Stomach (tissue), 4 donors: Measurements from ENCODE around the gene AKIRIN1.

Source experiments
- CTCF ChIP-seq, 7 experiments: fragments of 450-650 bp in 4 of 7; fragments of 200-600 bp in 3 of 7; sonication (generic) in 3 of 7; IDR thresholded peaks; one replicate each; pipeline ENCODE4 v1.5.1; 2016 to 2019; ENCODE audit warnings: antibody characterized with exemption in 7 of 7, control low read depth in 2 of 7, mild to moderate bottlenecking in 1 of 7
- EP300 ChIP-seq: sonication (generic); formaldehyde crosslinking; IDR thresholded peaks from one replicate; pipeline ENCODE4 v1.6.1; 2017; ENCODE audit warnings: antibody characterized with exemption
- POLR2A ChIP-seq, 4 donors: fragments of 450-650 bp; IDR thresholded peaks; one replicate each; pipeline ENCODE4 v1.6.1; 2016; ENCODE audit warnings: antibody characterized with exemption in 4 of 4, control low read depth in 2 of 4, mild to moderate bottlenecking in 1 of 4, moderate library complexity in 1 of 4
- POLR2AphosphoS5 ChIP-seq, 3 donors: sonication (generic); formaldehyde crosslinking; IDR thresholded peaks; one replicate each; pipeline ENCODE4 v1.6.1; 2016; ENCODE audit warnings: antibody characterized with exemption in 3 of 3

- no peak for TF ChIP-seq CTCF (IDR thresholded peaks at IDR 0.05)
- no peak for TF ChIP-seq EP300
- TF ChIP-seq POLR2A (IDR thresholded peaks at IDR 0.05): no peak
- no peak for TF ChIP-seq POLR2AphosphoS5 (IDR thresholded peaks at IDR 0.05)
Observed at GRCh38 chr1:39023140-39023539, 32.1 kb downstream of the AKIRIN1 start.
